Activated CD8-positive, alpha-beta memory T cell treated with anti-CD3 and anti-CD28 coated beads, Interleukin-2, amount 50 U/mL, for 48 hours (primary cell): Measurements from ENCODE around the gene UBE2O.

ENCODE experiments used
- DNase-seq: peaks from one replicate; pipeline ENCODE4 v3.0.0-alpha.2; 2020

UBE2O gene

DNA sequence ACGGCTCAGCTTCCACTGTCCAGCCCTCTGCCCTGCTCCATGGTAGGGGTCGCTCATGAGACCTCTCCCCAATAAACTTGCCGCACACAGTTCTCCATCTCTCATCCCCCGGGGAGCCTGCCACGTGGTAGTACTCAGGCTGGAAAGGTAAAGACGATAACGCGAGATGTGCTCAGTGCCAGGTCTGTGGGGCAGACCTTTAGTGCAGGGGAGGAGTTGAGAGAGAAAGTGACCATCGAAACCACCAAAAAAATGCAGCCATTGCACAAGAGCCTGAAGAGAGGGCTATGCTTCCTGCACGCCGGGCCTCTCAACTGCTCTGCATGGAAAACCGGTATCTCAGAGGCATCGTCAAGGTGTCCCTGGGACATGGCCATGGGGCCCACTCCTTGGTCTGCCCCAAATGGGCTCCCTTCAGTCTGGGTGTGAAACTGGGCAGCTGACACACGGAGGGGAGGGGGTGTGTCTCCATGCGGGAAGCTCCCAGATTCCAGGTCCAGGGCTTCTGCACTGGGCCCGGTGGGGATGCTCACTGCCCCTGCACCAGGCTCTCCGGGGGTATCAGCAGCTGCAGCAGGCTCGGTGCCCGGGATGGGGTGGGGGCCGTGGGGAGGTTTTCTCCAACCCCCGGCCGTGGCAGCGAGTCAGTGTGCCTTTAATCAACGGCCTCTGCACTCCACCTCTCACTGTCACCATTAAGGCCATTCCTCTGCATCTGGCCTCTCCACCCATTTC, 9.8 kb upstream of the UBE2O start:
- DNase-seq, result no peak

DNA sequence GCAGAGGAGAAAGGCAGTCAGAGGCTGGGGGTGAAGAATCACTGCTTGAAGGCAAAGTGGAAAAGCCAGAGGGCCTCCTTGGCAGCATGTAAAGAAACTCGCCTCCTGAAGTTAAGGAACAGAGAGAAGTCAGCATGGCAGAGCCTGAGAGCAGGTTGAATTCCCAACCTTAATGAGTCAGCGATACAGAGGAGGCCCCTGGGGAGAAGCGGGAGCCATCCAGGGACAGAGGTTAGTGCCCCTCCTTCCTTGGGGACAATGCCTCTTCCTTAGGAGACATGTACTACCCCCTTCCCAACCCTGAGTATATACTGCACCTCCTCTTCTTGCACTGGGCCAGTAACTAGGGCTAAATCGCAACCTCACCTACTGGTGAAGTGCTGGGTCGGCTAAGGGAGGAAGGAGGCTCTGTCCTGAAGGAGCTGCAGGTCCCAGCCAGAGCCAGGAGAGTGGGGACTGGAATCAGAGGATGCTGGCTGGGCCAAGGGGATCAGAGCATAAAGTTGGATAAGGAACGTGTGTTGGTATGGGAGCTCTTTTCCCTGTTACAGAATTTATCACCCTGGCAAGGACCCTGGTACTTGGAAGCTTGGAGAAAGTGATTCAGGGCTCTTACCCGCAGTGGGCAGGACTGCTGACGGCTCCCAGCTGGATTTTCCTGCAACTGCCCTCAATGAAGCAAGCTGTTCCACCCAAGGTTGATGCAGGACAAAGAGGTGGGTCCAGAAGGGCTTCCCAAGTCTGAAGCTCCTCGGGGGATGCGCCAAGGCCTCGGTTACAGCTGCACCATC, 9.0 kb upstream of the UBE2O start:
- DNase-seq, result no peak

DNA sequence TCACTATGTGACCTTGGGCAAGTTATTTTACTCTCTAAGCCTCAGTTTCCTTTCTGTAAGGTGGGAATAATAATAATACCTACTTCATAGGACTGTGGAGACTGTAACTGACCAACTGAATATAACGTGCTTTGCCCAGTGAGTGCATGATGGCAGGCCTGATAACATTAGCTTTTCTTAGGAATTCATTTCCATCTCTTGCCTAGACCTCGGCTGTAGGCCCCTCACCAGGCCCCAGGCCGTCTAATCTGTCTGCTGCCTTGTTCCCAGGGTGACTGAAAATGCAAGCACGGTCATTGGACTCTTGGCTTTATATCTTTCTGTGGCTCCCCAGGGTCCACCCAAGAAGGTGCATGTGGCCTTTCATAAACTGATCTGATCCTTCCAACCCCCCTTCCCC, 6.7 kb upstream of the UBE2O start:
- DNase-seq, result no peak

DNA sequence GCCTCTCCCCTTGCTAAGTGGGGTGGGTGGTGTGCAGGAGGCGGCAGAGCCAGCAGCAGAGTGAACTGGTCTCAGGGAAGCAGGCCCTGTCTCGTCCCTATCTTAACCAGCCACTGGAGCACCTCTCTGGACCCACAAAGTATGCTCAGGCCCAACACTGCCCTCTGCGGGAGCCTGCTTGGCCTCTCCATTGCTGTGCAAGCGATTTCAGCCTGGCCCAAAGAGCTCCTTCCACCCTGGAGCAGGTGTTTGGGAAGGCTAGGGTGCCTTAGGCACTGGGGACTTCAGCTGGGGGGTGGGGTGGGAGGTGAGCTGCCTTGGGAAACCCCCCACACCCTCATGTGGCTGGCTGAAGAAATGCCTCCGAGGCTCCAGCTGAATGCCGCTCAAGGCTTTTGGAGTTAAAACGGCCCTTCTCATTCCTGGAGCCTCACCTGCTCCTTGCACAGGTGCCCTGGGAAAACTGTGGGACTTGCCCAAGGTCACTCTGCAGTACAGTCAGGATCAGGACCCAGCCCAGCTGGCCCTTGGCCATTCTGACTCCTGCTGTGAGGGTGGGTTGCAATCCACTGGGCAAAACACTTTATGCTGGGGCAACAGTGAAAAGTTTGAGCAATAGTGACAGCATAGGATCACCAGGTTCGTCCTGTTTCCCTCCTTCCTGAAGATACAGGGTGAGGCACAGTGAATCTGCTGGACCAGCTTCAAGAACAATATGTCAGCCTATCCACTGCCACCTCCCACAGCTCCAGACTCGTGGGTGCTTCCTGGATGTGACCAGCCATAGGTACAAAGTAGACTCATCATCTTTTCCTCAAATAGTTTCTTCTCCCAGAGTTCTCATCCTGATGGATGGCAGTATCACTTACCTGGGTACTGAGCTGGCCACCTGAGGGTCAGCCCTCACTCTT, 5.9 kb upstream of the UBE2O start:
- no peak for DNase-seq

DNA sequence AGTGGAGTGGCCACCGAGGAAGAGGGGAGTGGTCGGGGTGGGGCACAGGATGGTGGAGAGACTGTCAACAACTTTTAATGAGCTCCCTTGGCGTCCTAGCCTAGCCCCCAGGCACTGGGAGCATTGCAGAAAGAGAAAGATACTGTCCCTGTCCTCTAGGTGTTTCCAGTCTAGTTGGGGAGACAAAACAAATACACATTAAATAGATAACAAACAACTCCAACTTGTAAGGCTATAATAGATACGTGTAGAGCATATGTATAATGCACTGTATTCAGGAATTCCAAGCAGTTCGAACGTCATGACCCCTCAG, 435 bp upstream of the UBE2O start:
- DNase-seq, result no peak

DNA sequence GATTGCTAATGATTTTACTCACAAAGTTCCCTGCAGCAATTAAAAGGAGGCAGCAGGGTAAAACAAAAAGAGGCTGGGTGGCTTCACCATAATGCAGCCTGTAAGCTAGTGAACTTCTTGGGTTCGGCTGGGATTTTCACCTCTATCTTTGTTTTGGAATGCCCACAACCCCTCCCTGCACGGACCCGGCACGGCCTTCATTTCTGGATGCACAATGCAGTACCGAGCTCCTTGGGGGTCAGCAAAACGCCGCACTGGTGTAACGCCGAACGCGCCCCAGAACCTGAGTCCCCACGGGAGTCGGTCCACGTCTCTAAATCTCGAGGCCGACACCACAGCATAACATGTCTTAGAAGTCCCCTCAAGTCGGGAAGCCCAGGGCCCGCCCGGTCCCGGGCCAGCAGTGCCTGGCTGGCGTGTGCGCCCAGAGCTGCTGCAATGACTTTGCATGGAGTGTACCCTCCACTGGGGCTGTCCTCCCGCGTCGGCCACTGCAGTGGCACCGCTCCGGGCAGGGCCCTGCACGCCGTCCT, 759 bp downstream of the UBE2O start:
- peak; percentile 65 for DNase-seq

DNA sequence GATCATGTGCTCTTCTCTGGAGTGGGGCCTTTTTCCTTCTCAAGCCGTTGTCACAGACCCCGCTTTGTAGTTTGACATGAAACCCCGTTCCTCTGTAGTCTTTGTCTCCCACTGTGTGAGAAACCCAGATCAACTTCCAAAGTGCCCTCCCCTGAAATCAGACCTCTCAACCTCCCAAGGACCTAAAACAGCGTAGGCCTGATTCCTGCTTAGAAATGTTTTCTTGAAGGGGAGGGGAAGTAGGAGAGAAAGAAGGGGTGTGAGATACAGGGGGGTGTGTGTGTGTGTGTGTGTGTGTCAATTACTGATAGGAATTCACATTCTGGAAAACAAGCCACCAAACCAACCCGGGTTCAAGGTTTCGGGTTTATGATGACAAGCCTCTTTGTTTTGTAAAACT, 1.4 kb downstream of the UBE2O start:
- DNase-seq, result no peak

DNA sequence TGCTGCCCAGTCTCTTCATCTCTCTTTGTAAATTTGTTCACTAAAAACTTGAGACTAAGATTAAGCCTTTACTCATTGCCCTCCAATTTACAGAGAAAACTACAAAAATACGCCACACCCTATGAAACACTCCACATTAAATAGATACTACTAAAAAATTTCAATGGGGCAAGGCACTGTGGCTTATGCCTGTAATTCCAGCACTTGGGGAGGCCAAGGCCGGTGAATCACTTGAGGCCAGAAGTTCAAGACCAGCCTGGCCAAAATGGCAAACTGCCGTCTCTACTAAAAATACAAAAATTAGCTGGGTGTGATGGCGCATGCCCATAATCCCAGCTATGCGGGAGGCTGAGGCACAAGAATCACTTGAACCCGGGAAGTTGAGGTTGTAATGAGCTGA, 3.8 kb downstream of the UBE2O start:
- no peak for DNase-seq

DNA sequence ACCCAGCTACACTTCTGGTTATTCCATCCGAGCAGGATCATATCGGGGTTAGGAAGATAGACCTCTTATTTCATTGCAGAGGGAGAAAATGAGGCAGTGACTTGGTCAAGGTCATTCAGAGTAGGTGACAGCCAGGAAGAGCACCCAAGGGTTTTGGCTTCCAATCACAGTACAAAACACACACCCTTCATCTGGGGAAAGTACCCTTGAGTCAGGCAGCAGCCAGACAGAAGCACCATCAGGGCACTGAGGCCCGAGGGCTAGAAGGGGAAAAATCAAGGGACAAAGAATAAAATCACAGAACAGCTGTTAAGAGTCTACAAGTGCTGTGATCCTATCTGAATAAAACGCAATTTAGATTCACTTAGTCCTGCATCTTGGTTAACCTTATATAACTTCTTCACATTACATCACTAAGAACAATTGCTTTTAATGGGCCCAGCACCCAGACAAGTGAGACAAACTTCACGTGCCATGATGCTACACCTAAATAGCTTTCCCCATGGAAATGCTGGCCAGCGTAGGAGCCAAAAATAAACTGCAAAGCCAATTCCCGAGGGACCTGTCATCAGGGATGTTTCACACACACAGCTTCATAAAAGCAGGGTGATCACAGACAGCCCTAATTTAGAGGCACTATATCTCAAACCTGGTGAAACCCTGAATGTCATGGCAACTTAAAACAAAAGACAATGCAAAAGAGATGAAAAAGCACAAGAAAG, 4.9 kb downstream of the UBE2O start:
- no peak for DNase-seq

DNA sequence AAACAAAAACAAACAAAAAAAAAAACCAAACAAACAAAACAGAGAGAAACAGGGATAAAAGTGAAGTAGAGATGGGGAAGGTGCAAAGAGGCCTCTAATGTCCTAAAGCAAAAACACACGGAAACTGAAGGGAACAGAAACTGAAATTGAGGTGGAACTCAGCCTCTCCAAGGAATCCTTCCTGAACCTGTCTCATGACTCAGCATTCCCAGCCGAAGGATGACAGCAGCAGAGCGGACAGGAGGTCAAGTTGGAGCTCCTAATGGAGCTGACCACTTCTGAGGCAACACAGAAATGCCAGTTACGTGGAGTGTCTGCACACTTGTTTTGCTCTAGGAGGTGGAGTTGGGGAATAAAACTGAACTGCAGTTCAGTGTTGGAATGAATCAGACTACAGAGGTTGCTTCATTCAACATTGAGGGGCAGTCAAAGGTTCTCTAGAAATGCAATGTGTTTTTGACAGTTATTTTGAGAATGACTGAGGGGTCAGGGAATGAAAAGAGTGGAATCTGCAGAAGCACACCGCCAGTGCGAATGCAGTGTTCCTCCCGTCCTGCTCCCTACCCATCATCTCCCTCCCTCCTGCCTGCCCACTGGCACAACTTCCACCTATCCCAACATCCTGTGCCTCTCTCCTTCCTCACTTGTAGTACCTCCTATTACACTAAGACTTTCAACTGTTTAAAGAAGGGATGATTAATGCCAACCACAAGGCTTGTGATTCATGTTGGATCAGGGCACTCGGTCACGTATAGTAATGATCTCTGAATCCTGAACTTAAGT, 6.3 kb downstream of the UBE2O start:
- no peak for DNase-seq

DNA sequence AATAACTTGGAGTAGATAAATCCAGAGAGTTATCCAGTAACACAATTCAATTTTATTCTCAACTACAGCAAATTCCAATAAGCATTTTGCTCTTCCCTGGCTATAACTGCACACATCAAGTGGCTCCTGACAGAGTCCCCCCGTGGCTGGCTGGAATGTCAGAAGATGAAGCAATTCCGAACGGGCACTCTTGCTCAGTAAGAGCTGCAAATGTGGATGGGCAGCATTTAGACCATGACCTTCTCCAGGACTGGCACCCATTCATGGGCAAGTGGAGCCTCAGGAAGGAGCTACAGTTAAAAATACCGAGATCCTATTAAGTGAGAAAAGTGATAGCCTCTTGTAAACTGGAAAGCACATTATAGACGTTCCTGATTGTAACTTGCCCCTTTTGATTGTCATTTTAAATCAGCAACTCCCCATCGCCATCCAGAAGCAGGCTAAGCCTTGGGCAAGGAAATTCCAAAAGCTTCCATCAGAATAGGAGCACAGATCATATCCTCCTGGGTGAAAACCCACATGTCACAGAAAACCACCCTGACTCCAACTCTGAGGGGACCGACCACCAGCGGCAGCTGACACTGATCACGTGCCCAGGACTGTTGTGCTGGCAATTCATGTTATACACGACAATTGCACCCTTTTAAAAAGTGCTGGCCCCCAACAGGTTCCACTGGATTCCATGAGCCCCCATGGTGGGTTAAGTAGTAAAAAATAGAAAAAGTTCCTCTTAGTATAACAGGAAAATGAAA, 7.1 kb downstream of the UBE2O start:
- DNase-seq, result no peak

DNA sequence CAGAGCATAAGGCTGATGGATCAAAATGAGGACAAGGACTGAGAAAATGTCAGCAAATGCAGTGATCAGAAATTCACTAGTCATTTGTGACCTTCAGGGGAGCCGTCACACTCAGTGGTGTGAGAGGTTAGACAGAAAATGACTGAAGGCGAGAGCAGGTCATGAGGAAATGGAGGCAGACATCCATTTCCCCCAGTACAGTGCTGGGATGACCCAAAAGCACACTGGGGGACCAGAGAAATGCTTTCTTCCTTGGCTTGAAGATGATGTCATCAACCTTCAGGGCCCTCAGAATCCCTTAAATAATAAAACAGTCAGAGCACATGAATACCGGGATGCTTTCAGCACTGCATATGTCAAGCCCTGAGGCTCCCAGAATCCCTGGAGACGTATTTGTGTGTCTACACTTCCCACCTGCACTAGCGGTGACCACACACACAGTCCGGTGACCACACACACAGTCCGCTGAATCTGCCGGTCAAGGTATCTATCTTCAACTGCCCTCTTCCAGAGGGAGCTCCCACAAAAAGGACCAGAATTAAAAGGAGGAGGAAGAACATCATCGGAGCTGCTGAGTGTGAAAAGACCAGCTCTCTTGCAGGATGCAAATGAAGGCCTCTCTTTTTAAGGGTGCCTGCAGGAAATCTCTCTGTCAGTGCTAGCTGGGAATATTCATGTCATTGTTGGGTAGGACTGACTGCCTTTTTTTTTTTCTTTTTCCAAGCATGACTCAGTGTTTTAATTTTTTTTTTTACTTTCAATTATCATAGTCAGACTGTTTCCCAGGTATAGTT, 8.2 kb downstream of the UBE2O start:
- DNase-seq, result no peak

DNA sequence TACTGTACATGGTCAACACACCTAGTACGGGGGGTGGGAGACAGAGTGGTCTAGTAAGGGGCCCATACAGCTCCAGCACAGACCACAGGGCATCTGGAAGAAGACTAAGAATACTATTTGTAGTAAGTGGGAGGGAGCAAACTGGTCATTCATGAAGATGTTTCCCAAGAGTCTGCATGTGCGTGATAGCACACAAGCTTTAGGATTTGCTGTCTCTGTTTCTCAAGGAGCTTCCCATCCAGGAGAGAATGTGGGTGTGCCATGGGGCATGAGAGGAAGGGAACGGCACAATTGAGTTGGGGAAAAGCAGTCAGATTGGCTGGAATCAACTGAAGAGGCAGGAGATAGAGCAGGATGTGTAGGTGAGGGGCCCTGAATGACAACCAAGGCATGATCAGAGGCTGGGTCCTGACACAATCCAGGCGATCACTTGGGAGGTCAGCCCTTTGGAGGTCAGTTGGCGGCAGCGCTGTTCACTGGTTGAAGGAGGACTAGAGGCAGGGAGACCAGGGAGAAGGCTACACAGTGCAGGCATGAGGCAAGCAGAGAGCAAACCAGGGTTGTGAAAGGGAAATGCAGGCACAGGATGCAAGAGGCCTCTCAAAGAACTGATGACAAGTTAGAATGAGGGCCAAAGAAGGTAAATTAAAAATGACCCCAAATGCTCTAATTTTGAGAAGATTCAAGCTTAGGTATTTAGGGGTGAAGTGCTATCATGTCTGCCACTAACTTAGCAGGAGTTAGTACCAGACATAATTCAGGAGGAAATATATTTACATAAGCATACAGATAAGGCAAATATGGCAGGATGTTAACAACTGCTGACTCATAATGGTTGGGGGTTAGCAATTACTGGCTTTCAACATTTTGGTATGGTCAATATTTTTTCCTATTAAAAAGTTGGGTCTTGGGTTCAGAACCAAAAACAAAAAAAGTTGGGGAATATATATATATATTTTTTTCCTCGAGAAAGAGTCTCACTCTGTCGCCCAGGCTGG, 10.3 kb downstream of the UBE2O start:
- DNase-seq, result no peak

DNA sequence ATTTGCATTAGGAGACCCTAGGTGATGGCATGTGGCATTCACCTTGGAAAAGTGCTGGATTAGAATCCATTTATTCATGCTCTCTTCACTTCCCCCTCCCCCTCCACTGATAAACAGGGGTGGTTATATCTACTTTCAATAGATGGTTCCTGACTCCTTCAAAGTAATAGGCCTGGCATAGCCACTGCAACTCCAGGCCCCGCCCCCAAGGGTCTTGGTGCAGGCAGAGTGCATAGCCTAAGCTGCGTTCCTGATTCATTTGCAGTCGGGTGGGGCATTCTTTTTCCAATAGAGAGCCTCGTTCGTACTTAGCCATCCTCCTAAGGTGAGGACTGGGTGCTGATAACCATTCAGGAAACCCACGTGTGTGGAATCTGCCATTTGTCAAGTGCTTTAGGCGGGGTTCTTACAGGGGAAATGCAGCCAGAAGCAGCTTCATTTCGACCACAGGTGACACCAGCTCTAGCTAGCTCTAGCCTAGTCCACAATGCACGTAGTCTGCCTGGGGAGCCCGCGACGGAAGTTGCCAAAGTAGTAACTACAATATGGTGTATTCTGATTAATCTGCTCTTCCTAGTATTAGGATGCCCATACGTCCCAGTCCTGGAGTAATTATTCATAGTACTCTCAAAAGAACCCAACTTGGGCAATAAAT, 11.1 kb downstream of the UBE2O start:
- no peak for DNase-seq

DNA sequence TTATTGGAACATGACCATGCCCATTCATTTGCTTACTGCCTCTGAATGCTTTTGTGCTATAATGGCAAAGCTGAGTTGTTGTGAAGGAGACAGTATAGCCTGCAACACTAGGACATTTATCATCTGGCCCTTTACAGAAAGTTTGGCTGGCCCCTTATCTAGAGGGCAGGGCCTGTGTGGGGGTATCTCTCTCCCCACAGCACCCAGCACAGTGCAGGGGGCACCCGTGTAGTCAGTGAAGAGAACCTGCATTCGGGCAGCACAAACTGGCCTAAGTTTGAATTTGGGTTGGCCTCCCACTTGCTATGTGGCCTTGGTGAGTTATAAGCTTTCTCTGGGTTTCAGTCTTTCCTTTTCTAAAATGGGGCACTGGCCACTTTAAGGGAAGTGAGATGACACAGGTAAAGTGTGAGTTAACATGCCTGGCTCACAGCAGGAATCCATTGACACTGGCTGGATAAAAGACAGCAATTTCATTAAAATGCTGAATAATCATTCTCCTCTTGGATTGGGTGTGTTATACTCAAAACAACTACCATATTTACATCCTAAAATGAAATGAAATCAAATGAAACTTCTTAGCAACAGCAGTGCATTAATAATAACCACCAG, 12.1 kb downstream of the UBE2O start:
- DNase-seq, result no peak

DNA sequence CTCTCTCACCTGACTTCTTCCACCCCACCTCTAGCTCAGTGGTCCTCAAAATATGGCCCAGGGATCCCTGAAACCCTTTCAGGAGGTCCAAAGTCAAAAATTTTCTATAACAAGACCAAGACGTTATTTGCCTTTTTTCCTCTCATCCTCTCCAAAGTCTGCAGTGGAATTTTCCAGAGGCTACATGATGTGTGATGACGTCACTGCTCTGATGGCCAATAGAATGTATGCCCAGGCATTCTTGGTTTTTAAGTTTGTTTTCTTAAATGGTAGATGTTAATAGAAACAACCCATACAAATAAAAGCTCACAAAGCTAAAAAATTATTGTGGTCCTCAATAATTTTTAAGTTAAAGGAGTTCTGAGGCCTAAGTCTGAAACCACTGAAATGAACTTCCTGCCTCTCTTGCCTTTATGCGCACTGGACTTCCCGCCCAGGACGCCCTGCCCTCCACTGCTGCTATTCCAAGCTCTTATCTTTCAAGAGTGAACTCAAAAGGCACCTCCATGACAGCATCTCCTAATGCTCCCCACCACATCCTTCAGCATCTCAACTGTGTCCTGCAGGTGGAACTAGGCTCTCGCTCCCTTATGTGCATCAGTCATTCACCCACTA, 13.5 kb downstream of the UBE2O start:
- DNase-seq, result no peak

DNA sequence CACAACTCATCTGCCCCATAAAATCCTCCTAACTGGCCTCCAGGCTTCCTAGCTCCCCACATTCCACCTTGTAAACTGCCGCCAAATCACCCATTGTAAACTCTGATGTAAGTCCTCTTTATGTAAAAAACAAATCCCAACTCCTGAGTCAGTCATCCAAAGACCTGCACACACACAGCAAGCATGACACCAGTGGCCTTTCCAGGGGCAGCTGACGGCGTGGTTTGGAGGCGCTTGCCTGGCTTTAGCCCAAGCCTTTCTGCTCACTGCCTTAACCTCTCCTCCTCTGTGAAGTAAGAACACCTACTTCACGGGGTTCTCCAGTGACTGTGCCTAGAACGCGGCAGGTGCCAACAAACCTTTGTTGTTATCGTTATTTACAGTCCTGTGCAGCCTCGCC, 14.0 kb downstream of the UBE2O start:
- DNase-seq, result no peak
